BE2C (cell line): ENCODE measurements around the gene SLAMF9.

ENCODE experiments used
- DNase-seq: peaks from one replicate; pipeline ENCODE4 v3.0.0-alpha.2; 2020
- H3K27me3 ChIP-seq: fragments of 250-450 bp; sonication (Bioruptor Pico); 2 replicates; pipeline ENCODE4 v1.5.1; 2020; ENCODE audit warnings: mild to moderate bottlenecking
- H3K36me3 ChIP-seq: fragments of 250-450 bp; sonication (Bioruptor Pico); 2 replicates; pipeline ENCODE4 v1.5.1; 2020; ENCODE audit warnings: mild to moderate bottlenecking
- H3K4me1 ChIP-seq: fragments of 250-450 bp; sonication (Bioruptor Pico); 2 replicates; pipeline ENCODE4 v1.5.1; 2020
- H3K4me3 ChIP-seq: 2 replicates; pipeline ENCODE4 v1.5.1; 2011; ENCODE audit warnings: low read depth, low read length
- H3K9me3 ChIP-seq: fragments of 250-450 bp; sonication (Bioruptor Pico); 2 replicates; pipeline ENCODE4 v1.5.1; 2020
- CTCF ChIP-seq: IDR thresholded peaks from 2 replicates; pipeline ENCODE4 v1.5.1; 2012; ENCODE audit warnings: mild to moderate bottlenecking, low read depth, low read length

SLAMF9 gene

GRCh38 chr1:159947942-159948341, 6.1 kb downstream of the SLAMF9 start:
- DNase-seq = no peak
- H3K9me3 ChIP-seq = no peaks in the 10 kb centered on the region
- H3K4me3 ChIP-seq = no peak overlapping the region
- H3K36me3 ChIP-seq = no peaks in the 10 kb centered on the region
- H3K4me1 ChIP-seq = peaks cover 2% of the 10 kb centered on the region; the same call in 1 of the 2 replicates
- no peak for TF ChIP-seq CTCF
- H3K27me3 ChIP-seq = no peaks in the 10 kb centered on the region

- no peak for TF ChIP-seq CTCF
- Histone ChIP-seq H3K9me3 (no peaks in the 10 kb centered on the region), H3K36me3 (no peaks in the 10 kb centered on the region), H3K4me3 (peak overlapping the region; percentile 82), H3K4me1 (peaks cover 2% of the 10 kb centered on the region; the same call in 1 of the 2 replicates), H3K27me3 (no peaks in the 10 kb centered on the region)
- no peak for DNase-seq
Observed at GRCh38 chr1:159946242-159947187, 7.5 kb downstream of the SLAMF9 start.

- H3K9me3 ChIP-seq = no peaks in the 10 kb centered on the region
- H3K27me3 ChIP-seq = no peaks in the 10 kb centered on the region
- peak; percentile 96 for DNase-seq
- H3K4me3 ChIP-seq = peak within 1 kb of the TSS; percentile 82
- H3K36me3 ChIP-seq = no peaks in the 10 kb centered on the region
- peak; percentile 53 for TF ChIP-seq CTCF
- peaks cover 2% of the 10 kb centered on the region; the same call in 1 of the 2 replicates for H3K4me1 ChIP-seq
Observed at GRCh38 chr1:159945483-159946241, 8.4 kb downstream of the SLAMF9 start, which contains the start of gene IGSF9. IGSF9 (minus strand) TSS chr1:159945613; CDS start chr1:159943454, 2,159 bp downstream.

GRCh38 chr1:159944623-159945455, 9.2 kb downstream of the SLAMF9 start:
- H3K4me3 ChIP-seq = peak overlapping the region; percentile 82

More at GRCh38 chr1:159944623-159945455, 9.2 kb downstream of the SLAMF9 start:
- Histone ChIP-seq H3K4me1 (peaks cover 2% of the 10 kb centered on the region; the same call in 1 of the 2 replicates), H3K9me3 (no peaks in the 10 kb centered on the region), H3K36me3 (no peaks in the 10 kb centered on the region), H3K27me3 (no peaks in the 10 kb centered on the region)
- TF ChIP-seq CTCF = no peak
- DNase-seq = no peak
